Suprapubic skin (tissue), 4 donors: ENCODE data around the gene EBP. TPM values are rescaled to one million over a fixed set of nuclear protein-coding genes. Genes with fewer than 3 reads are reported as not detected.

Source experiments
- DNase-seq, 2 donors: peaks; one replicate each; pipeline ENCODE4 v3.0.0-alpha.2; 2019; ENCODE audit warnings: low spot score in 2 of 2
- H3K27ac ChIP-seq: fragments of 200-600 bp; sonication (generic); one replicate; pipeline ENCODE4 v1.5.1; 2019
- H3K27me3 ChIP-seq: fragments of 200-600 bp; sonication (generic); one replicate; pipeline ENCODE4 v1.5.1; 2019
- H3K36me3 ChIP-seq: fragments of 200-600 bp; sonication (generic); one replicate; pipeline ENCODE4 v1.5.1; 2019
- H3K4me1 ChIP-seq: fragments of 200-600 bp; sonication (generic); one replicate; pipeline ENCODE4 v1.5.1; 2019
- H3K4me3 ChIP-seq: fragments of 200-600 bp; sonication (generic); one replicate; pipeline ENCODE4 v1.5.1; 2019; ENCODE audit warnings: mild to moderate bottlenecking
- H3K9me3 ChIP-seq: fragments of 200-600 bp; sonication (generic); one replicate; pipeline ENCODE4 v1.5.1; 2019
- EP300 ChIP-seq: sonication (generic); formaldehyde crosslinking; IDR thresholded peaks from one replicate; pipeline ENCODE4 v1.6.1; 2017; ENCODE audit warnings: antibody characterized with exemption
- POLR2A ChIP-seq, 2 donors: fragments of 450-650 bp; IDR thresholded peaks; one replicate each; pipeline ENCODE4 v1.6.1; 2017; ENCODE audit warnings: antibody characterized with exemption in 2 of 2, mild to moderate bottlenecking in 2 of 2, moderate library complexity in 2 of 2
- POLR2AphosphoS5 ChIP-seq, 3 donors: sonication (generic); formaldehyde crosslinking; IDR thresholded peaks; one replicate each; pipeline ENCODE4 v1.6.1; 2017; ENCODE audit warnings: antibody characterized with exemption in 3 of 3
- WGBS: methylation state at CpG from one replicate; pipeline ENCODE4 v1.1.5; 2018; 5-methylcytosine and 5-hydroxymethylcytosine counted together
- total RNA-seq, 4 donors: library from RNA; depleted of rRNA; stranded (reverse); fragments of >200 nt; gene quantifications; one replicate each; pipeline ENCODE4 v1.1.0, GENCODE V29; 2016
- TF ChIP-seq, protein P1 (sequence below), 2 donors: fragments of 200-600 bp in 1 of 2; fragments of 450-650 bp in 1 of 2; sonication (generic) in 1 of 2; IDR thresholded peaks; one replicate each; pipeline ENCODE4 v1.5.1; 2016 to 2019; ENCODE audit warnings: antibody characterized with exemption in 2 of 2, mild to moderate bottlenecking in 1 of 2, moderate library complexity in 1 of 2

EBP gene
- total RNA-seq, result 10 to 100 TPM; 43.4 to 82.7 (median 71.9) TPM

DNA sequence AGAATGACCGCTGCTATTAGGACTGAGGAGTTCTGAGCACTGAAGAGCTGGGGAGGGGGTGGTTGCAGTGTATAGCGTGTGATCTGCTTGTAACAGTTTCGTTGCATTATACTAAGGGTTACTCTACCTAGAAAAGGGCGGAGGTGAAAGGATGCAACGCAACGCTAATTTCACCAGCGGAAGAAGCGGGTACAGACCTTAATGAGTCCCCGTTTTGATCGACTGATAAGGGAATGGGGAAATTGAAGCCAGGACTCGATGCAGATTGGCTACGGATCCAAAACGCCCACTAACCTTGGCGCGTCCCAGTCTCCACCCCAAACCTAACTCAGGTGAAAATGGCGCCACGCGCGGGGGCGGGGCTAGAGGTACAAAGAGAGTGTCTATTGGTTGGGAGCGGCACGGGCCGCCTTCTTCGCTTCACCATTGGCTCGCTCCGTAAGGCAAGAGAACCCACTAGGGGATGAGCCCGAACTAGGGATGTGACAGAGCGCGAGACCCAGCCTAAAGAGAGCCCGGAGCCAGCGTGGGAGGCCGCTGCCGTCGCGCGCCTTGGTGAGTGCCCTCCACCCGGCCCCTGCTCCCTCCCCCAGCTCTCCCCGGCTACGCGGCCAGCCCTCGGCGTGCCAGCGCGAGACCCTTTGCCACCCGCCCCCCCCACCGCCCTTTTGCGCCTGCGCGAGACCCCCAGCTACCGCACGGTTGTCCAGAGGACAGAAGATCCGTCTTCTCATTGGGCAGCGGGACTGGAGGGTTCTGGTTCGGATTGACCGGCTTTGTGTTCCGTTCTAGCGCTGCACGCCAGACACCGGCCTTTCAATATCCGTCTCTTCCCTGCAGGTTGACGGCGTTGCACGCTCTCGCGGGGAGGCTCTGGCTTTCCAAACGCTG lies at the start of gene EBP:
EBP (plus strand) TSS at position 456 of the 891 bp plus-strand sequence. CDS start 1,964 bp downstream, outside the sequence.
- 54% methylated on average over 48 of the region's 66 CpGs for WGBS
- H3K27me3 ChIP-seq, result no peaks in the 10 kb centered on the region
- H3K36me3 ChIP-seq, result no peaks in the 10 kb centered on the region
- peak within 1 kb of the TSS; percentile 61 for H3K4me3 ChIP-seq
- no peaks in the 10 kb centered on the region for H3K9me3 ChIP-seq
- peak in 1 of 2 donors; percentile 43 for TF ChIP-seq POLR2A (IDR thresholded peaks at IDR 0.05)
- no peak for TF ChIP-seq POLR2AphosphoS5 (IDR thresholded peaks at IDR 0.05)
- no peak for TF ChIP-seq EP300
- TF ChIP-seq, protein P1, sequence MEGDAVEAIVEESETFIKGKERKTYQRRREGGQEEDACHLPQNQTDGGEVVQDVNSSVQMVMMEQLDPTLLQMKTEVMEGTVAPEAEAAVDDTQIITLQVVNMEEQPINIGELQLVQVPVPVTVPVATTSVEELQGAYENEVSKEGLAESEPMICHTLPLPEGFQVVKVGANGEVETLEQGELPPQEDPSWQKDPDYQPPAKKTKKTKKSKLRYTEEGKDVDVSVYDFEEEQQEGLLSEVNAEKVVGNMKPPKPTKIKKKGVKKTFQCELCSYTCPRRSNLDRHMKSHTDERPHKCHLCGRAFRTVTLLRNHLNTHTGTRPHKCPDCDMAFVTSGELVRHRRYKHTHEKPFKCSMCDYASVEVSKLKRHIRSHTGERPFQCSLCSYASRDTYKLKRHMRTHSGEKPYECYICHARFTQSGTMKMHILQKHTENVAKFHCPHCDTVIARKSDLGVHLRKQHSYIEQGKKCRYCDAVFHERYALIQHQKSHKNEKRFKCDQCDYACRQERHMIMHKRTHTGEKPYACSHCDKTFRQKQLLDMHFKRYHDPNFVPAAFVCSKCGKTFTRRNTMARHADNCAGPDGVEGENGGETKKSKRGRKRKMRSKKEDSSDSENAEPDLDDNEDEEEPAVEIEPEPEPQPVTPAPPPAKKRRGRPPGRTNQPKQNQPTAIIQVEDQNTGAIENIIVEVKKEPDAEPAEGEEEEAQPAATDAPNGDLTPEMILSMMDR (IDR thresholded peaks at IDR 0.05), result no peak
- H3K4me1 ChIP-seq, result peaks cover 11% of the 10 kb centered on the region
- H3K27ac ChIP-seq, result peak within 1 kb of the TSS; percentile 84
- peak; percentile 93 for DNase-seq

- H3K36me3 ChIP-seq, result no peaks in the 10 kb centered on the region
- no peaks in the 10 kb centered on the region for H3K27me3 ChIP-seq
- H3K27ac ChIP-seq, result no peak overlapping the region
- no peak overlapping the region for H3K4me3 ChIP-seq
- TF ChIP-seq, protein P1 (IDR thresholded peaks at IDR 0.05), result no peak
- TF ChIP-seq POLR2AphosphoS5 (IDR thresholded peaks at IDR 0.05) (no peak), EP300 (no peak), POLR2A (IDR thresholded peaks at IDR 0.05) (no peak)
- no peaks in the 10 kb centered on the region for H3K9me3 ChIP-seq
- 69% methylated on average over 9 of the region's 9 CpGs for WGBS
- peaks cover 13% of the 10 kb centered on the region for H3K4me1 ChIP-seq
- DNase-seq, result no peak
Measured at GRCh38 chrX:48472225-48472624, 49.4 kb upstream of the EBP start.

- 69% methylated on average over 11 of the region's 12 CpGs for WGBS
Measured at GRCh38 chrX:48472851-48473703, 48.5 kb upstream of the EBP start.

GRCh38 chrX:48473704-48473990 lies 48.0 kb upstream of the EBP start:
- Histone ChIP-seq H3K4me1 (peaks cover 11% of the 10 kb centered on the region), H3K4me3 (no peak overlapping the region), H3K36me3 (no peaks in the 10 kb centered on the region), H3K27ac (no peak overlapping the region), H3K27me3 (no peaks in the 10 kb centered on the region), H3K9me3 (no peaks in the 10 kb centered on the region)
- 78% methylated on average over 7 of the region's 9 CpGs for WGBS
- no peak for DNase-seq
- no peak for TF ChIP-seq POLR2AphosphoS5 (IDR thresholded peaks at IDR 0.05)
- no peak for TF ChIP-seq EP300
- TF ChIP-seq POLR2A (IDR thresholded peaks at IDR 0.05), result no peak
- TF ChIP-seq, protein P1 (IDR thresholded peaks at IDR 0.05), result no peak

More at GRCh38 chrX:48472851-48473703, 48.5 kb upstream of the EBP start:
- no peak overlapping the region for H3K4me3 ChIP-seq
- DNase-seq, result no peak
- no peaks in the 10 kb centered on the region for H3K36me3 ChIP-seq
- TF ChIP-seq POLR2AphosphoS5 (IDR thresholded peaks at IDR 0.05) (no peak), POLR2A (IDR thresholded peaks at IDR 0.05) (no peak), EP300 (no peak)
- TF ChIP-seq, protein P1 (IDR thresholded peaks at IDR 0.05), result no peak
- peaks cover 11% of the 10 kb centered on the region for H3K4me1 ChIP-seq
- H3K27ac ChIP-seq, result no peak overlapping the region
- no peaks in the 10 kb centered on the region for H3K9me3 ChIP-seq
- H3K27me3 ChIP-seq, result no peaks in the 10 kb centered on the region

GRCh38 chrX:48474127-48474526 lies 47.5 kb upstream of the EBP start:
- TF ChIP-seq, protein P1 (IDR thresholded peaks at IDR 0.05), result no peak
- TF ChIP-seq EP300 (no peak), POLR2A (IDR thresholded peaks at IDR 0.05) (no peak), POLR2AphosphoS5 (IDR thresholded peaks at IDR 0.05) (no peak)
- WGBS, result 62% methylated on average over 10 of the region's 10 CpGs
- no peak for DNase-seq
- Histone ChIP-seq H3K36me3 (no peaks in the 10 kb centered on the region), H3K4me1 (peaks cover 11% of the 10 kb centered on the region), H3K9me3 (no peaks in the 10 kb centered on the region), H3K4me3 (no peak overlapping the region), H3K27ac (no peak overlapping the region), H3K27me3 (no peaks in the 10 kb centered on the region)
